ENCODE results near the gene STAM2. TPM values are rescaled to one million over a fixed set of nuclear protein-coding genes. Genes with fewer than 3 reads are reported as not detected.
A peak's percentile ranks its signal among the peaks of the same experiment; 100 is the strongest.
"Not testable (repeated sequence)": the region's sequence is repeated elsewhere in the genome, so short reads cannot be mapped to it uniquely, and the experiment has no call there.

STAM2 gene
- total RNA-seq, 1 donor from 2014 or later, result 54.0 TPM

DNA sequence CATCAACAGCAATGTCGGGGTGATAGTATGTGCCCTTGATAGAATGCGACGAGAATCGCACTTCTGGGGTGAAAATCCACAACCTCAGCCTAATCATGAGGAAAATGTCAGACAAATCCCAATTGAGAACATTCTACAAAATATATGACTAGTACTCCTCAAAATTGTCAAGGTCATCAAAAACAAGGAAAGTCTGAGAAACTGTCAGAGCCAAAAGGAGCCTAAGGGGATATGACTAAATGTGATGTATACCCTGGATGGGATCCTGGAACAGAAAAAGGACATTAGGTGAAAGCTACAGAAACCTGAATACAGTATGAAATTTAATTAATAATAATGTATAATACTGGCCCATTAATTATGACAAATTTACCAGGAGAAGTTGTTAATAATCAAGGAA is 69.1 kb downstream of the STAM2 start:
- no peak for DNase-seq (ENCODE audit: low spot score)

DNA sequence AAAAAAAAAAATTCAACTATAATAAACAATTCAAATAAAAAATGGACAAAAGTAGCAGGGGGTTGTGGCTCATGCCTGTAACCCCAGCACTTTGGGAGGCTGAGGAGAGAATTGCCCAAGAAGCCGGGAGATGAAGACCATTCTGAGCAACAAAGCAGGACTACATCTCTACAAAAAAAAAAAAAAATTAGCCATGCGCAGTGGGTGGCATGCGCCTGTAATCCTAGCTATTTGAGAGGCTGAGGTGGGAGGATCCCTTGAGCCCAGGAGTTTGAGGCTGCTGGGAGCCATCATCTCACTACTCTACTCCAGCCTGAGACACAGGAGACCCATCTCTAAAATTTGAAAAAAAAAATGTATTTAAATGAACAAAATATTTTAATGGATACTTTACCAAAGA is 72.3 kb downstream of the STAM2 start:
- no peak for DNase-seq (ENCODE audit: low spot score)

DNA sequence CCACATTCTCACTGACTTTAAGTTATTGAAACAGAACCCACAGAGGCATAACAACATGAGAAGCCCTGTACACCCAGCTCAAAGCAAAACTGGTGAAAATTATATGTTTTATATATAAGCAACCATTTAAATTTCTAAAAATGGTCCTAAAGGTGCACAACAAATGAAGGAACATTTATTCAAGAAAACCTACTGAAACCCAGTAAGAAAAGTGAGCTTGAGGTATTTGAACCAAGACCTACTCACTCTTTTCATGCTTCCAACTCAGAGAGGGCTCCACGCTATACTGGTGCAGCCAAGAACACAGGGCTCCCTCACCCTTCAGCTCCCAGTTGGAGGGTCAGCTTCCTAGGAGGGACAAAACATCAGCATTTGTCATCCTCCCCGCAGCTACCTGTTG is 74.6 kb downstream of the STAM2 start:
- DNase-seq (ENCODE audit: low spot score), result no peak

DNA sequence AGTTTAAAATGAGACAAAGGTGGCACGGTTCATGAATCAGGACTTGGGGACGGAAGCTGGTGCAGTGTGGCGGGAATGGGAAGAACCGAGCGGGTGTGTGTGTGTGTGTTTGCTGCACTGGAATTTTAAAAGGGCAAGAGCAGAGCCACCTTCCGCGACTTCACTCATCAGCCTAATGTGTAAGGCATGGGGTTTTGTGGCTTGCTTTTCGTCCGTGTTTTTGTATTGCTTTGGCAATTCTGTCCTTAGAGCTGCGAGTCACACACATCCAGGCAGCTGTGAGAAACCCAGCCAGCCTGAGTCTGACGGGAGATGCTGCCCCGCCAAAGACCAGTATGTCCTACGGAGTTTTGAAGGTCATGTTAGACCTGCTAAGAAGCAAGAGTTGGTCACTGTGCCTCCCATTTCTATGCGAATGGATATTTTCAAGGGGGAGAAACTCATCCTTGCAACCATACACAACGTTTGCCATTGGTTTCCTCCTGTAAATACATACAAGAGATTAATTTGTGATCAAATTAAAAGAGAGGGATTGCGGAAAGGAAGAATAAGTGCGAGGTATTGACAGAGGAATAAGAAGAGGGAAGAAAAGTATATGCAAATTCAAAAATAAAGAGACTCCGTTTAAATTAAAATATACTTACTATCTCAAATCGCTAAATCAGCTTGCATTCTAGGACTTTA is 76.1 kb downstream of the STAM2 start:
- DNase-seq (ENCODE audit: low spot score), result no peak

DNA sequence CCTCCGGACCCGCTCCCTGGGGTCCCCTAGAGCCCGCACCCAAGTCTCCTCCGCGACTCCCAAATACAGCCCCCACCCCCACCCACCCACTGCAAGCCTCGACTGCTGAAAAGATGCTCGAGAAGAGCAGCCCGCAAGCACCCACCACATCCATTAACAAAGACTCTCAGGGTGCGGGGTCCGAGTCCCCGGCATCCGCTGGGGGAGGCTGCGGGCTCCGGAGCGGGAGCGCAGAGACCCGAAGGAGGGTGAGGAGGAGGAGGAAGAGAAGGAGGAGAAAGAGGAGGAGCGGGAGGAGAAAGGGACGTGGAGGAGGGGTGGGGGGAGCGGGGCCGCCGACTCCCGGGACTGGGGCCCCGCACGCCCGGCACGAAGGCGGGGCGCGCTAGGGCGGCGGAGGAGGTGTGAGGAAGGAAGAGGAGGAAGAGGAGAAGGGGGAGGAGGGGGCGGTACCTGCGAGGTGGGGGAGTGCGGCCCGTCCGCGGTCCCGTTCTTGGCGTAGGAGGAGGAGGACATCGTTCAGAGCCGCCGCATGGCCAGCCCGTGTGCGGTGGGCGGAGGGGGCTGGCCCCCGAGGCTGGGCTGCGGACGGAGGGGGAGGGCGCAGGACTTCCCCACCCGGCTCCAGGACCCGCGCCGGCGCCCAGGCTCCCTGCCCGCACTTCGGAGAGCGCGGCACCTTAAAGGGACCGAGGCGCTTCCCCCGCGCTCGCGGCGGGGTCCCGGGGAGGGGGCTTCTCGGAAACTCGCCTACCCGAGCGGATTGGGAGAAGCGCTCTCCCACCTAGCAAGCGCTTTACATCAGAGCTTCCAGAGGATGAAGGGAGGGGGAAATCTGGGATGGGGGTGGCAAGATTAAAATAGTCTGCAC is 76.8 kb downstream of the STAM2 start, which contains the start of gene CACNB4:
Gene CACNB4 (minus strand): TSS at position 549 of the 871 bp plus-strand sequence.
- DNase-seq (ENCODE audit: low spot score), result no peak

DNA sequence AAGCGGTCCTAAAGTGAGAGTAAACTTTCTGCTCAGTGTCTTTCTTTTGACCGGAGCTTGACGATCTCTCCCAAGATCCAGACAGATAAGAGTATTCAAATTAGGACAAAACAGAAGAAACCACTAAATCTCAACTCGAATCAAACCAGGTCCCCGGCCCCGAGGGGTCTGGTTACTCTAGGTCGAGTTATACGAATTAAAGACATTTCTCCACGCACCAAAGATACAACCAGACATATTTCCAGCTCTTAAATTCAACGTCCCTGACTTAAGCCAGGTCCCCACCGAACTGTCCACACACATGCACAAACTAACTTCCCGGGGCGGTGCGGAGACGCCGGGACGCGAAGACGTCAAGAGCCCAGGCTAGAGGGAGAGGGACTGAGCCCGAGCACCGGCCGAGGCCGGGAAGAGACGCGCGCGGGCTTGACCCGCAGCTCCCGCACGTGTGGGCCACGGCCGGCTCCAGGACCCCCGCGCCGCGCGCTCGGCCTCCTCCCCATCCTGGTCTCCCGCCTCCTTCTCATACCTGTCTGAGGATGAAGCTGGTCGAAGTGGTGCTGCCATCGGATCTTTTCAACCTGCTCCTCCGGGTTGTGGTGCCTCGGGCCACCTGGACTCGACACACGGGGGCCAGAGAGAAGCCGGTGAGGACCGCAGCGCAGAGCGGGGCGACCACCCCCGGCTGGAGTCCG is 77.6 kb downstream of the STAM2 start:
- peak; percentile 44 for DNase-seq (ENCODE audit: low spot score)

DNA sequence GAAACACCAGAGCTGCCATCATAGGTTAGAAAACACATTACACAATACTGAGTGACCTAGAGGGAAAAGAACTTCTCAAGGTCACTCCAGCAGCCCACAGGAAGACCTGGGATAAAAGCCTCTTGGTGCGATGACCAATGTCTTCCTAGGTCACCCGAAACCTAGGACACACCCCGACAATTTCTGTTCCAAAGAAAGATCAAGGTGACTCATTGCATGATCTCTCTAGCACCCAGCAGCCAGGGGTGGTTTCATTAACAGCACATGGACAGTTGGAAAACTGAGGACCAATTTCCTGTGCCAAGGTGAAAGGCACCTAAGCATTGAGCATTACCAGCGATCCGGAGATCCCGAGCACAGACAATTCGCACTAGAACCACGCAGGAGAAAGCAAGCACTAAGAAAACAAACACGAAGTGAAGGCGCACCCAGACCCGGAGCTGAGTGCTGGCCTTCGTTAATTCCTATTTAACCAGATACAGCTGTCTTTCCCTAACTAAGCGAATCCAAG is 78.2 kb downstream of the STAM2 start:
- no peak for DNase-seq (ENCODE audit: low spot score)

DNA sequence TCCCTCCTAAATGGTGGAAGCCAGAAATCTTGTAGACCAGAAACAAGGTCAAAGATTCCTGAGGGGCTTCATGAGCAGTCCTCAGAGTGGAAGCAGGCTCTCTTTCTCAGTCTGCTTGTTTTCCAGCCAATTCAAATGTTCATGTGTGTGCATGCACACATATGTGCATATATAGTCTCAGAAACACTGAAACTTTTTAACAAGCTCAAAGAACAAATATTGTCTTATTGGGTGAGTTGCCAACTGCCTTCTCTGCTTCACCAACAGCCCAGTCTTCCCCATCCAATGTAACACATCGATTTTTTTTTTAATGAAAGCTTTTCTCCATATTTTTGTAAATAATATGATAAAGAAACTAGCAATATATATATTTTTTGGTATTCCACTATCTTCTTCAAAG is 80.4 kb downstream of the STAM2 start:
- no peak for DNase-seq (ENCODE audit: low spot score)

DNA sequence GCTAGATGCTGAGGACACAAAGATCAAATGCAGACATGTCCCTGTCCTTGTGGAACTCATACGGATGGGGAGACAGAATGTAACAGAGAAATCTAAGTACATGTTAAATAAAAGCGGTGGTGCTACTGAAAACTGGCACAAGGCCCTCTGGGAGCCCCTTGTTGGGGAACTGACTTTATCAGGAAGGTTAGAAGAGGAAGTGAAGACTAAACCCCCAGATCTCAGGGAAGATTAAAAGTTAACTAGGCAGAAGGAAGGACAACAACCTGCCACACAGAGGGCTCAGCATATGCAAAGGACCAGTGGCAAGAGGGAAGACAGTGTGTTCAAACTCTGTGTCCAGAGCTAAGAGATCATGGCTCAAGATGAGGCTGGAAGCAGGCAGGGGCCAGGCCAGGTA is 81.5 kb downstream of the STAM2 start:
- no peak for DNase-seq (ENCODE audit: low spot score)

DNA sequence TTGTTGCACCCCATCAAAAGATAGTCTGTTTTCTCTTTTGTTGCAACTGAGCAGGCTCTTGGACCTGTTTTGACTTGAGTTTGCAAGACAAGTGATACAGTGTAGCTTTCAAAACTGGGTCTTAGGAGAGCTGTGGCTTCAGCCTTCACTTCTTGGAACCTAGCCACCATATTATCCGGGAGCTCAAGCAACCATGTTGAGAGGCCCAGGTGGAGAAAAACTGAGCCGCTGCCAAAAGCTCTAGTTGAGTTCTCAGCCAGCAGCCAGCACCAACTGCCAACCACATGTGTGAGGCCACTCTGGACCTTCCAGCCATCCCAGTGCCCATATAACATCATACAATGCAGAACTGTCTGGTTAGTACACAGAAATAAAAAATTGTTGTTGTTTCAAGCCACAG is 82.1 kb downstream of the STAM2 start:
- DNase-seq (ENCODE audit: low spot score), result no peak

DNA sequence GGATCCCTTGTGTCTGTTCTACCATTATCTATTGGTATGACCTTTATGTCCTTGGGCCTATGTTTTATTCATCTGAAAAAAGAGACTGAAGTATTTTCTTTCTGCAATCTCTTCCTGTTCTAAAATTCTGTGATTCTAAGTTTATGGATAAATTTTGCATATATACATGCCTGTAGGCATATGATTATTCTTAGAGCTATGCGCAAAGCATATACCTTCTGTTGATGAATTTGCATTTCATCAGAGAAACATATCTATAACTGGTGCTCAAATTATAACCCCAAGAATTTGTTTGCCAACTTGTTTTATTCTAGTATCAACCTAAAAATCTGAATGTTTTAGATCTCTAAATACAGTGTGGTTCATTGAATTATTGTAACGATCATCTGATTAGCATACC is 83.5 kb downstream of the STAM2 start:
- no peak for DNase-seq (ENCODE audit: low spot score)

DNA sequence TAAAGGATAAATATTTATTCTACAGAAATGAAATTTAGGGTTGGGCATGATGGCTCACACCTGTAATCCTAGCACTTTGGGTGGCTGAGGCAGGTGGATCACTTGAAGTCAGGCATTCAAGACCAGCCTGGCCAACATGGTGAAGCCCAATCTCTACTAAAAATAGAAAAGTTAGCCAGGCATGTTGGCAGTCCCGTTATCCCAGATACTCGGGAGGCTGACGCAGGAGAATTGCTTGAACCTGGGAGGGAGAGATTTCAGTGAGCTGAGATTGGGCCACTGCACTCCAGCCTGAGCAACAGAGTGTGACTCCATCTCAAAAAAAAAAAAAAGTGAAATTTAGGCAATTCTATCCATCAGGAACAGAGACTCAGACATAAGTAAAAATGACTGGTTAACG is 84.8 kb downstream of the STAM2 start:
- not testable (repeated sequence) for DNase-seq (ENCODE audit: low spot score)

DNA sequence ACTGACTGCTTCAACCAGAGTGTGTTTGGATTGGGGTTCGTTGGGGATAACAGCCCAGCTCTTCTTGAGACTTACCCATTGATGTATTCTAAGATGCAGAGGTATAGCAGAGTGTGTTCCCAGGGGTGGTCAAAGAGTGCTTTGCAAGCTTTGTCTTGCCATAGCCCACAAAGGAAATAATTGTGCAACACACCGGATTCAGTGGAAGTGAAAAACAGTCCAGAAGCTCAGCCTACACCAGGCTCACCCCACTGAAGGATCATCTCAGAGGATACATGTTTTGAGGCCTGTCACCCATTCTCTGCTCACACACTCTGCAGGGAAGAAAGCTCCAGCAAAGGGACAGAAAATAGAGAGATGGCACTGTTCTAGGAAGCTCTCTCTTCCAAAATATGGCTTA is 86.3 kb downstream of the STAM2 start:
- DNase-seq (ENCODE audit: low spot score), result no peak

DNA sequence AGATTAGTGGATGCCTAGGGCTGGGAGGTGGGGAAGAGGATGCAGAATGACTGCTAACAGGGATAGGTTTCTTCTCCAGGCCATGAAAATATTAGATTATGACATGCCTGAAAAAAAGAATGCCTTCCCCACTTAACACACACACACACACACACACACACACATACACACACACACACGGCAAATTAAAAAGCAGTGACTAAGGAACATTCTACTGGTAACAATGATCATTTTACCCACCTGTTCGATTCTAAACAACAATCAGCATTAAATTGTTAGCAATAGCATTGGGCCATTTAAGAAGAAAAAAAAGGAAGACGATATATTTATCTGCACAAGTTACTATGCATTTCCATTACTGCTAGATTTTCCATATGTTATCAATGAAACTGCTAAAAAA is 87.6 kb downstream of the STAM2 start:
- no peak for DNase-seq (ENCODE audit: low spot score)

DNA sequence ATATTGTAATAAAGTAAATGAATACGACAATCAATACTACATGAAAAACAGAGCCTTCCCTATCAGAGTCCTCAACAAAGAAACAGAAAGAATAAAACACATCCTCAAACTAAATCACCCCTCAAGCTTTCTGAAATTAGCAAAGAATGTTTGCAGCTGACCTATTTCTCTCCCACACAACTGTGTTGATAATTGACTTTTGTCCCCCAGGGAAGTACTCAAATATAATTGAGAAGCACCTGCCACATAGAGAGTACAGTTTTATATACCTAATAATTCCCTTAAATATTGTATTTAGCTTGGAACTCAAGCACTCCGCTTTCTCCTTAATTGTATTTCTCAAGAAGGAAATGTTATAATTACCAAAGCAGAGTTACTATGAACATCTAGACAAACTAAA is 89.3 kb downstream of the STAM2 start:
- no peak for DNase-seq (ENCODE audit: low spot score)

DNA sequence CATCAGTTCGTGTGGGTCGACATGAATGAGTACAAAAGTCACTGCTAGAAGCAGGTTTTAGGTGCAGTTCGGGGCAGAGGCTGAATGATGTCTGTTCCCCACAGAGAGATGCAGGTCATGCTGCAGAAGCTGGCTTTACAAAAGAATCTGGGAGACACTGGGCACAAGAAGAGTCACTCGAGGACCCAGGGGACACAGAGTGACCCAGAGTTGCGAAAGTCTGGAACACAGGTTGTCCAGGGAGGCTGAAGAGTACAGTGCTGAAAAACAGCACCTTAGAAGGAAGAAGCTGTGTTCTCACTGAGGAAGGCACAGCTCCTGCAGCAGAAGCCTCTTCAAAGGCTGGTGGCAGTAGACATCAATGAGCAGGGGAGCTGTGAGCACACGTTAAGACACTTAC is 91.5 kb downstream of the STAM2 start:
- DNase-seq (ENCODE audit: low spot score), result no peak

DNA sequence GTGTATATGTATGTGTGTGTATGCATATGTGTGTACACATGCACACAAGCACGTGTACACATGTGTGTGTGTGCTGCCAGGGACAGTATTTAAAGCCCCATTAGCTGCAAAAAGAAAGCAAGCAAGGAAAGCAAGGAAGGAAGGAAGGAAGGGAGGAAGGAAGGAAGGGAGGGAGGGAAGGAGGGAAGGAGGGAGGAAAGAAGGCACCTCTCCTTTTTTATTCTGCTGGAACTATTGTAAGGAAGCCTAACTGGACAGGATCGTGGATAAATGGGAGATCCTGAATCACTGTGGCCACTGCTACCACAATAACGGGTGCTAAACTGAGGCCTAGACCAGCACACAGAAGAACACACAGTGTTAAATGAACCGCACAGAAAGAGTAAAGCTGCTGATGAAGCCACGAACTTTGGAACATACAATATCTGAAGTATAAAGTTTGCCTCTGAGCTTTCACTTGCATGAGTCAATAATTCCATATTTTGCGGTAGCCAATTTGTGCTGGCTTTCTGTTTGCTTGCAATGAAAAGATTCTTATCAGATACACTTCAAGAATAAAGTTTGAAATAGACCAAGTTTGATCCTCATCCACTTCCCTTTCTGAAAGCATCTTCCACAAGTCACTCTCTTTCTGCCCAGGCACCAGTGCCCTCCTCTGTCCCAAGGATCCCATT is 92.2 kb downstream of the STAM2 start:
- DNase-seq (ENCODE audit: low spot score), result no peak

DNA sequence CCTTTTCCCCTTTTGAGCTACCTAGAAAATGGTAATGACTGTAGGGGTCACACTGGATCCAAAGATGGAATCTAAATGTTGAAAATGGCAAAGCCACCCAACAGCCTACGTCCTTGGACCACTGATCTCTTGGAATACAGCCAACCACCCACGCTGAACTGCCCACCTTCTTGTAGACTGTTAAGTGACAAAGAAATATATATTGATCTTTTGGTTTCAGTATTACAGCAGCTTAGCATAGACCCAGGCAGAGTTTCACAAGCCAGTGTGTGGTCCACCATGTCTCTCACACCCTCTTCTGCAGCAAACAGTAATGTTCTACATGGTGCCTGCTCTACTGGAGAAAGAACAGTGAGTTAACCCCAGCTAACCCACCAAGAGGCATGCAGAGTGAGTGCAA is 96.9 kb downstream of the STAM2 start:
- DNase-seq (ENCODE audit: low spot score), result no peak

DNA sequence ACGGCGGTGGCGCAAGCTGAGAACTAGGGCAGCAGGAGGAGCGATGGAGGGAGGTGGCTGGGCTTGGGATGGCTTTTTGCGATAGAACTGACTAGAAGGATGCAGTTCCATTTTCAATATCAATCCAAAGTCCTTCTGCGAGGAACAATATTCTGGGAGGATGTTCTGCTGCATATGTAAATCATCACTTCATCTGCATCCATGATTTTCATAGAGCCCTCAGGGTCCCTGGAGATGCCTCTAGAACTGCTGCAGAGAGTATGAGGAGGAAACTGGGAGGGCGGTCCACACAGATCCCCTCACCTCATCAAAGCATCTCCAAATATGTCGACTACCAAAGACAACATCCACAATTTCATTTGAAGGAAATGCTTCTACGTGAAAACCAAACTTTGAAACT is 97.5 kb downstream of the STAM2 start:
- no peak for DNase-seq (ENCODE audit: low spot score)

DNA sequence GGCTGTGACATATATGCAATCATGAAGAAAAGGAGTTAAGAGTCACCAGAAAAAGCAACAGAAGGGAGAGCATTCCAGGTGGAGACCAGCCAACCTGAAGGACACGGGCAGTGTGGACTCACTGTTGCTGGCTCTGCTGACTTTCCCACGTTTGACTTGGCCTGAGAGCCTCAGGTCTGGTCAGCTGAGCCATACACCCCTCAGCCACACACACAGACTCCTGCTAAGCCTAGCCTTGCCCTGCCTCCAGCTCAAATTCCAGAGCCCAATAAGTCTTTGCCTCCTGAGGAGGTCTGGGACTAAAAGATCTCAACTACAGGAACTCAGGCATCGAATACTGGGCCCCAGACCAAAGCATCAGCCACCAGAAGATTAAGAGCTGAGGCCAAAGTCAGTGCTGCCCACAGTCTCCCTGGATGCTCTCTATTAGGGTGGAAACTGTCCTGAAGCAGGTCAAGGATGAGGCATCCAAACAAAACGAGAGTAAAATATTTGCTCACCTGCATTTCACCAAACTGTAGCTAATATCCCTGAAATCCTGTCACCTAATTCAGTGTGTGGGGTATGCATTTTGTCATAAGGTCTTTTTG is 100.0 kb downstream of the STAM2 start:
- DNase-seq (ENCODE audit: low spot score), result no peak

DNA sequence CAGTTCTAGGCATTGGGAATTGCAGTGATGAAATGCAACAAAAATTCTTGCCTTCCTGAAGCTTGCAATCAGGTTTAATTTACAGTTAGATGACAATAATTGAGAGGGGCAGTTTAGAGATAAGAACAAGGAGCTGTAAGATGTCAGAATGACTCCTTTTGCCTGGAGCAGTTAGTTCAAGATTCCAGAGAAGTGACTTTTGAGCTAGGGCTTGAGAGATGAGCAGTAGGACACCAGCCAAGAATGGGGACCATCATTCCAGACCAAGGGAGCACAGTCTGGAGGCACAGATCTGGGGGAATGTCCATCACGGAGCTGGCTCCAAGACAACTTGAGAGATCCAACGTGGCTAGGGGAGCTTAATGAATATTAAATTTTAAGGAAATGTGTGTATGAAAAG is 103.6 kb downstream of the STAM2 start:
- DNase-seq (ENCODE audit: low spot score), result no peak

DNA sequence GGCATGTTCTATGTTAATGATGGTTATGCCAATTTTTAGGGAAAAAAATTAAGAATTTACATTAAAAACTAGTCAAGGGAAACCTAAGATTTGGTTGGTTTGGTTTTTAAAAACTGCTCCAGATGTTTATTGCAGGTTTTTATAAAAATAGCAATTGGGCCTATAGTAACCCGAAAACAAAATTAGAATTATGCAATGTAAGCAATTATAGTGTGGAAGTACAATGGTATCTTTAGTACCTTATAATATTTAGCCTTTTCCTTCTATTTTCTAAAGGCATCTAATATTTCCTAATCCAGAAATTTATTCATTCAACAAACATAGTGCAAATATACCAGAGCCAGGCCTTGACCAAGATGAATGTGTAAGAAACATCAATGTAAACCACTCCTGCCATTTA is 104.0 kb downstream of the STAM2 start:
- DNase-seq (ENCODE audit: low spot score), result no peak

Measured in ureter (tissue), 1 donor.